Sigmoid colon (tissue), 7 donors: ENCODE data around the gene NDUFC1. TPM values are rescaled to one million over a fixed set of nuclear protein-coding genes. Genes with fewer than 3 reads are reported as not detected.

Source experiments
- DNase-seq: peaks from one replicate; pipeline ENCODE4 v3.0.0-alpha.2; 2019
- H3K27ac ChIP-seq, 4 donors: fragments of 200-600 bp; sonication (generic); one replicate each; pipeline ENCODE4 v1.5.1; 2016 to 2019; ENCODE audit warnings: mild to moderate bottlenecking in 1 of 4
- H3K27me3 ChIP-seq, 3 donors: fragments of 200-600 bp; sonication (generic); one replicate each; pipeline ENCODE4 v1.5.1; 2019; ENCODE audit warnings: mild to moderate bottlenecking in 1 of 3
- H3K36me3 ChIP-seq, 4 donors: fragments of 200-600 bp; sonication (generic); one replicate each; pipeline ENCODE4 v1.5.1; 2016 to 2019
- H3K4me1 ChIP-seq, 4 donors: fragments of 200-600 bp; sonication (generic); one replicate each; pipeline ENCODE4 v1.5.1; 2017 to 2019
- H3K4me3 ChIP-seq, 4 donors: fragments of 200-600 bp; sonication (generic); one replicate each; pipeline ENCODE4 v1.5.1; 2017 to 2019; ENCODE audit warnings: mild to moderate bottlenecking in 2 of 4, moderate library complexity in 1 of 4
- H3K9me3 ChIP-seq, 4 donors: fragments of 200-600 bp in 3 of 4; sonication (generic) in 3 of 4; one replicate each; pipeline versions ENCODE4 v1.5.1 to v1.6.1; 2013 to 2019
- EP300 ChIP-seq, 4 donors: sonication (generic); formaldehyde crosslinking; IDR thresholded peaks; one replicate each; pipeline ENCODE4 v1.6.1; 2017; ENCODE audit warnings: antibody characterized with exemption in 4 of 4
- POLR2A ChIP-seq, 2 donors: fragments of 450-650 bp; IDR thresholded peaks; one replicate each; pipeline ENCODE4 v1.6.1; 2016; ENCODE audit warnings: antibody characterized with exemption in 2 of 2, mild to moderate bottlenecking in 2 of 2, moderate library complexity in 2 of 2
- POLR2AphosphoS5 ChIP-seq, 4 donors: sonication (generic); formaldehyde crosslinking; IDR thresholded peaks; one replicate each; pipeline ENCODE4 v1.6.1; 2017; ENCODE audit warnings: antibody characterized with exemption in 4 of 4
- WGBS, 2 donors: extraction: QIAGEN DNeasy Blood & Tissue Kit; methylation state at CpG; one replicate each; pipeline ENCODE4 v1.1.7; 2013; 5-methylcytosine and 5-hydroxymethylcytosine counted together
- intact Hi-C: fragments of 100-400 bp; cut with DNase I; formaldehyde crosslinking; loops from one replicate; pipeline ENCODE4 v1.15.1; 2023
- polyA plus RNA-seq, 3 donors: library from polyadenylated mRNA; stranded (reverse); fragments of 200-250 nt; gene quantifications; one replicate each; pipeline ENCODE4 v1.2.3, GENCODE V29; 2013
- total RNA-seq, 4 donors: library from RNA; depleted of rRNA; stranded (reverse); fragments of >200 nt; gene quantifications; one replicate each; pipeline ENCODE4 v1.1.0, GENCODE V29; 2016
- TF ChIP-seq, protein P1 (sequence below), 4 experiments: fragments of 450-650 bp in 3 of 4; fragments of 200-600 bp in 1 of 4; IDR thresholded peaks; one replicate each; pipeline ENCODE4 v1.5.1; 2016 to 2019; ENCODE audit warnings: antibody characterized with exemption in 4 of 4, mild to moderate bottlenecking in 3 of 4, moderate library complexity in 2 of 4
- donor health status: healthy with polysubstance abuse.
- donor health status: Bipolar disorder and iron deficiency.
- donor health status: healthy.

Gene NDUFC1
- total and polyA plus RNA-seq, 7 donors: 17.4 to 216 (median 45.4) TPM

DNA sequence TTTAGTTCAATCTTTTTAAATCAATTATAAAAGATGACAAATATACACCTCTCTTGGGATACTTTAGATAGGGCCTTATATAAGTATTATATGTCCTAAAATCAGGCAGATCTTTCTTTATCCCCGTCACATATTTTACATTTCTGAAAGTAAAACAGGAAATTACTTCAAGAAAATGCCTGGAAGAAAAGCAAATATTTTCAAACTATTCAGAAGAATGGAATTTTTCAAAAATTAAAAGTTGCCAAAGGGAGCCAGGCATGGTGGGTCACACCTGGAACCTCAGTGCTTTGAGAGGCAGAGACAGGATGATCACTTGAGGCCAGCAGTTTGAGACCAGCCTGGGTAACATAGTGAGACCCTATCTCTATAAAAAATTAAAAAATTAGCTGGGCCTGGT is 56.7 kb downstream of the NDUFC1 start:
- H3K36me3 ChIP-seq: no peaks in the 10 kb centered on the region
- H3K4me3 ChIP-seq: no peak overlapping the region
- H3K9me3 ChIP-seq: no peaks in the 10 kb centered on the region
- peaks cover 0 to 12% (median 10%) of the 10 kb centered on the region in 4 donors for H3K4me1 ChIP-seq
- H3K27ac ChIP-seq: peak overlapping the region in 1 of 4 donors; percentile 40
- H3K27me3 ChIP-seq: no peaks in the 10 kb centered on the region
- intact Hi-C loops: no loop called here
- DNase-seq: no peak
- TF ChIP-seq POLR2AphosphoS5 (IDR thresholded peaks at IDR 0.05) (no peak), POLR2A (IDR thresholded peaks at IDR 0.05) (no peak), EP300 (IDR thresholded peaks at IDR 0.05) (no peak)
- TF ChIP-seq, protein P1, sequence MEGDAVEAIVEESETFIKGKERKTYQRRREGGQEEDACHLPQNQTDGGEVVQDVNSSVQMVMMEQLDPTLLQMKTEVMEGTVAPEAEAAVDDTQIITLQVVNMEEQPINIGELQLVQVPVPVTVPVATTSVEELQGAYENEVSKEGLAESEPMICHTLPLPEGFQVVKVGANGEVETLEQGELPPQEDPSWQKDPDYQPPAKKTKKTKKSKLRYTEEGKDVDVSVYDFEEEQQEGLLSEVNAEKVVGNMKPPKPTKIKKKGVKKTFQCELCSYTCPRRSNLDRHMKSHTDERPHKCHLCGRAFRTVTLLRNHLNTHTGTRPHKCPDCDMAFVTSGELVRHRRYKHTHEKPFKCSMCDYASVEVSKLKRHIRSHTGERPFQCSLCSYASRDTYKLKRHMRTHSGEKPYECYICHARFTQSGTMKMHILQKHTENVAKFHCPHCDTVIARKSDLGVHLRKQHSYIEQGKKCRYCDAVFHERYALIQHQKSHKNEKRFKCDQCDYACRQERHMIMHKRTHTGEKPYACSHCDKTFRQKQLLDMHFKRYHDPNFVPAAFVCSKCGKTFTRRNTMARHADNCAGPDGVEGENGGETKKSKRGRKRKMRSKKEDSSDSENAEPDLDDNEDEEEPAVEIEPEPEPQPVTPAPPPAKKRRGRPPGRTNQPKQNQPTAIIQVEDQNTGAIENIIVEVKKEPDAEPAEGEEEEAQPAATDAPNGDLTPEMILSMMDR (IDR thresholded peaks at IDR 0.05): no peak
- 85 to 88% methylated on average over 1 of the region's 1 CpG for WGBS, 2 donors

DNA sequence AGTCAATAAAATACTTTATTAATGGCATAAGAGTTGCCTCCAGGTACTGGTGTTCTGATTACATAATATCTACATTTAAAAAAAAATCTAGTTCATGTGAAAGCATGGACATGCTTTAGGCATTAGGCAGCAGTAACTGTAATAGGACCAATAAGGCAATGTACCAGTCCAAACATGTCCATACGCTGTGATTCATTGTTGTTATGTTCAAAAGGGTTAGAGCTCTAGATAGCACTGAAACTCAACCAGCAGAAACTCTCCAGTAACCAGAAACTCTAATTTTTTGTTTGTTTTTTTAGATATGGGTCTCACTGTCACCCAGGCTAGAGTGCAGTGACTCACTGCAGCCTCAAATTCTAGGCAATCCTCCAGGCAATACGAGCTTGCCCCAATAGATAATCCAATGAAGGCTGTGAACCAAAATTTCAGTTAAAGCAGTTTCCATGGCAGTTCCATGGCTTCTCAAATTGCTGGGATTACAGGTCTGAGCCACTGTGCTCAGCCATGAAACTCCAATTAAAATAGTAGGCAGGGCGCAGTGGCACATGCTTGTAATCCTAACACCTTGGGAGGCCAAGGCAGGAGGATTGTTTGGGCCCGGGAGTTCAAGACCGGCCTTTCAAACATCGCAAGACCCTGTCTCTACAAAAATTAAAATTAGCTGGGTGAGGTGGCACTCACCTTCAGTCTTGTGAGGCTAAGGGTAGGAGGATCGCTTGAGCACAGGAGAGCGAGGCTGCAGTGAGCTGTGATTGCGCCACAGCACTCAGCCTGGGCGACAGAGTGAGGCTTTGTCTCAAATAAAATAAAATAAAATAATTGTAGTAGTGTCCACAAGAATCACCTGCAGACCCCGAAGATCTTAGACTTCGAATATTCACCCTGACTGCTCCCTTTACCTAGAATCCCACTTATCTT is 58.6 kb downstream of the NDUFC1 start:
- H3K36me3 ChIP-seq: no peaks in the 10 kb centered on the region
- H3K4me1 ChIP-seq: peaks cover 0 to 12% (median 10%) of the 10 kb centered on the region in 4 donors
- DNase-seq: no peak
- no peaks in the 10 kb centered on the region for H3K9me3 ChIP-seq
- 92% methylated on average over 12 of the region's 12 CpGs for WGBS, 2 donors
- intact Hi-C loops: no loop called here
- H3K27me3 ChIP-seq: no peaks in the 10 kb centered on the region
- TF ChIP-seq EP300 (IDR thresholded peaks at IDR 0.05) (no peak), POLR2AphosphoS5 (IDR thresholded peaks at IDR 0.05) (peak in 1 of 4 donors; percentile 24)
- H3K27ac ChIP-seq: peak overlapping the region in 3 of 4 donors; percentile 29 to 58 (median 35)
- no peak overlapping the region for H3K4me3 ChIP-seq

DNA sequence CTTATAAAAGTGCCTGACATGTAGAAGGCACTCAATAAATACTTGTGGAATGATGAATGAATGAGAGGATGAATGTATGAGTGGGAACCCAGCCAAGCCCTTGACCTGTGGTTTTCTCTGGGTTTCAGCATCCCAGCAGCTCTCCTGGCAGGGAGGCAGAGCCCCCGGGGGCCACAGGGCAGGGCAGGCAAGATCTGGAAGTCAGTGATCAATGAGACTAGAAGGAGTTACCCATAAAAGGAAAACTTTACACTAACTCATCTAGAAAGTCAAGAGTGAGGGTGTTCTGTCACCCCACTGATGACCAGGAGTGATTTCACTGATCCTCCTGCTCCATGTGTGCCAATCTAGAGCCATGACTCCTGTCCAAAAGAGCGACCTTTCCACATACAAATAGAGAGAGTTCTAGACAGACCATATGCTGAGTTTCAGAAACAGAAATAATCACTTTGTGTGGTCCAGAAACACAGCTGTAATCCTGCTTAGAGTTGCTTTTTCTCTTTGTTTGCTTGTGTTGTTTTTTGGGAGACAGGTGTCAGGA is 59.7 kb downstream of the NDUFC1 start:
- intact Hi-C loops: no loop called here
- Histone ChIP-seq H3K4me3 (no peak overlapping the region), H3K9me3 (no peaks in the 10 kb centered on the region), H3K27me3 (no peaks in the 10 kb centered on the region), H3K27ac (peak overlapping the region in 3 of 4 donors; percentile 29 to 58 (median 35)), H3K36me3 (no peaks in the 10 kb centered on the region), H3K4me1 (peaks cover 0 to 12% (median 10%) of the 10 kb centered on the region in 4 donors)
- DNase-seq: no peak
- 81 to 85% methylated on average over 2 of the region's 2 CpGs for WGBS, 2 donors
- TF ChIP-seq, protein P1 (IDR thresholded peaks at IDR 0.05): no peak
- no peak for TF ChIP-seq POLR2A (IDR thresholded peaks at IDR 0.05)
- TF ChIP-seq EP300 (IDR thresholded peaks at IDR 0.05): no peak
- no peak for TF ChIP-seq POLR2AphosphoS5 (IDR thresholded peaks at IDR 0.05)

DNA sequence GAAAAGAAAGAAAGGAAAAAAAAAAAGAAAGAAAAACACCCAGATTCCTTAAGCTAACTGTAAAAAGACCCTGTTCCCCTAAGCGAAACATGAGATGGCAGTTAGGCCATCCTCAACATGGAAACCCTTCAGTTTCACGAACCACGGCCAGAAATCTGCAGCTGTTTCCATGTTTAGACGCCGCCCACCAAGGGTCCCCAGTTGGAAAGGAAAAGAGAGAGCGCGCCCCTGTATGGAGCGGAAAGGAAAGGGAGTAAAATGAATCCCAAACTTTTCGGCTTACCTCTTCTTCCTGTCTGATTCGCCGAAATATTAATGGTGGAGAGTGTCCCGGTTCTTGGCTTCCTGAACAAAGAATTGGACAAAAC is 60.5 kb downstream of the NDUFC1 start:
- TF ChIP-seq, protein P1 (IDR thresholded peaks at IDR 0.05): no peak
- no peak for TF ChIP-seq EP300 (IDR thresholded peaks at IDR 0.05)
- no peak for TF ChIP-seq POLR2AphosphoS5 (IDR thresholded peaks at IDR 0.05)
- no peak for TF ChIP-seq POLR2A (IDR thresholded peaks at IDR 0.05)
- no peaks in the 10 kb centered on the region for H3K9me3 ChIP-seq
- no peak overlapping the region for H3K4me3 ChIP-seq
- no peak for DNase-seq
- peaks cover 0 to 12% (median 10%) of the 10 kb centered on the region in 4 donors for H3K4me1 ChIP-seq
- H3K27me3 ChIP-seq: no peaks in the 10 kb centered on the region
- no peaks in the 10 kb centered on the region for H3K36me3 ChIP-seq
- intact Hi-C loops: no loop called here
- WGBS, 2 donors: 95% methylated on average over 12 of the region's 12 CpGs
- no peak overlapping the region for H3K27ac ChIP-seq

DNA sequence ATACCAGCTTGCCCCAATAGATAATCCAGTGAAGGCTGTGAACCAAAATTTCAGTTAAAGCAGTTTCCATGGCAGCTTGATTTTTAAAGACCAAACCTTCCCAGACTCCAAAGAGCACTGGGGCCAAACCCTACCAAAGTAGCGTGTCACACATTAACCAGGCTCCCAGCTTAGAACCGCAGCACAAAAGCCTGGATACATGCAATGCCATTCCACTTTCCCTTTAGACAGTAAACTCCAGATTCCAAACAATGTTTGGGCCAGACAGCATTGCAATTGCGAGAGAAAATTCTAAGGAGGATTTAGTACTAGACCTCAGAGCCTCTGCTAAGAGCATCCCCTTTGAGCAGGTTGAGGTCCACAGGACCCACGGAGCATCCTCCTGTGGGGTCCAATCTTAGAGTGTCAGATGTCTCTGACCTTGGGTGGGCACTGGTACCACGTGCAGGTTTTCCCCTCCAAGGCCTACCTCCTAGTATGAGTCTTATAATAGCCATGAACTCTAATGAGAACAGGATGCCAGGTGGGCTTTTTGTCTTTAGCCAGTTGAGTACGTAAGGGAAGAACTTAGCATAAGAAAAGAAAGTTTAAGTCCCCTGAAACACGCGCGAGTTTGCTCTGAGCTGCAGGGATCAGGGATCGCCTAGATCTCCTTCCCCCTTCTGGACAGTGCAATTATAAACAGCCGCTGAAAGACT is 61.0 kb downstream of the NDUFC1 start:
- Histone ChIP-seq H3K4me1 (peaks cover 0 to 12% (median 10%) of the 10 kb centered on the region in 4 donors), H3K27ac (no peak overlapping the region), H3K4me3 (no peak overlapping the region), H3K27me3 (no peaks in the 10 kb centered on the region), H3K9me3 (no peaks in the 10 kb centered on the region), H3K36me3 (no peaks in the 10 kb centered on the region)
- intact Hi-C loops: no loop called here
- DNase-seq: no peak
- 75 to 84% methylated on average over 11 of the region's 11 CpGs for WGBS, 2 donors
- no peak for TF ChIP-seq POLR2AphosphoS5 (IDR thresholded peaks at IDR 0.05)
- TF ChIP-seq, protein P1 (IDR thresholded peaks at IDR 0.05): no peak
- no peak for TF ChIP-seq POLR2A (IDR thresholded peaks at IDR 0.05)
- no peak for TF ChIP-seq EP300 (IDR thresholded peaks at IDR 0.05)
